ENCODE measurements around the gene BMPR1B.
A peak's percentile ranks its signal among the peaks of the same experiment; 100 is the strongest.

Gene BMPR1B

GRCh38 chr4:95181996-95182306 is 424.2 kb downstream of the BMPR1B start:
- intact Hi-C loops (cut with DNase I): no loop called here
- DNase-seq: no peak

GRCh38 chr4:95183656-95184408 is 426.1 kb downstream of the BMPR1B start:
- DNase-seq: no peak
- intact Hi-C loops (cut with DNase I): no loop called here

GRCh38 chr4:95186666-95187065 is 428.9 kb downstream of the BMPR1B start:
- intact Hi-C loops (cut with DNase I): no loop called here

GRCh38 chr4:95188701-95189370 is 431.1 kb downstream of the BMPR1B start:
- no peak for DNase-seq
- intact Hi-C loops (cut with DNase I): no loop called here

More at GRCh38 chr4:95186666-95187065, 428.9 kb downstream of the BMPR1B start:
- no peak for DNase-seq

GRCh38 chr4:95190751-95191436 is 433.1 kb downstream of the BMPR1B start:
- peak in 30 of 42 donors; percentile 14 to 79 (median 48) for DNase-seq
- intact Hi-C loops (cut with DNase I): no loop called here

- DNase-seq: no peak
- intact Hi-C loops (cut with DNase I): no loop called here
Observed at GRCh38 chr4:95191537-95191936, 433.8 kb downstream of the BMPR1B start.

- intact Hi-C loops (cut with DNase I): no loop called here
- peak in 36 of 42 donors; percentile 8 to 76 (median 48) for DNase-seq
Observed at GRCh38 chr4:95193391-95194224, 435.9 kb downstream of the BMPR1B start.

GRCh38 chr4:95197353-95197752 is 439.6 kb downstream of the BMPR1B start:
- intact Hi-C loops (cut with DNase I): no loop called here
- DNase-seq: no peak

GRCh38 chr4:95198961-95199360 is 441.2 kb downstream of the BMPR1B start:
- no peak for DNase-seq
- intact Hi-C loops (cut with DNase I): no loop called here

- intact Hi-C loops (cut with DNase I): no loop called here
- peak in 22 of 42 donors; percentile 17 to 69 (median 45) for DNase-seq
Observed at GRCh38 chr4:95204267-95204844, 446.6 kb downstream of the BMPR1B start.

- DNase-seq: peak in 6 of 42 donors; percentile 27 to 67 (median 48)
- intact Hi-C loops (cut with DNase I): no loop called here
Observed at GRCh38 chr4:95204873-95205272, 447.1 kb downstream of the BMPR1B start.

Data from head of caudate nucleus (tissue), 42 donors.